ENCODE data around the gene POMT1.
A peak's percentile ranks its signal among the peaks of the same experiment; 100 is the strongest.

POMT1 gene

DNA sequence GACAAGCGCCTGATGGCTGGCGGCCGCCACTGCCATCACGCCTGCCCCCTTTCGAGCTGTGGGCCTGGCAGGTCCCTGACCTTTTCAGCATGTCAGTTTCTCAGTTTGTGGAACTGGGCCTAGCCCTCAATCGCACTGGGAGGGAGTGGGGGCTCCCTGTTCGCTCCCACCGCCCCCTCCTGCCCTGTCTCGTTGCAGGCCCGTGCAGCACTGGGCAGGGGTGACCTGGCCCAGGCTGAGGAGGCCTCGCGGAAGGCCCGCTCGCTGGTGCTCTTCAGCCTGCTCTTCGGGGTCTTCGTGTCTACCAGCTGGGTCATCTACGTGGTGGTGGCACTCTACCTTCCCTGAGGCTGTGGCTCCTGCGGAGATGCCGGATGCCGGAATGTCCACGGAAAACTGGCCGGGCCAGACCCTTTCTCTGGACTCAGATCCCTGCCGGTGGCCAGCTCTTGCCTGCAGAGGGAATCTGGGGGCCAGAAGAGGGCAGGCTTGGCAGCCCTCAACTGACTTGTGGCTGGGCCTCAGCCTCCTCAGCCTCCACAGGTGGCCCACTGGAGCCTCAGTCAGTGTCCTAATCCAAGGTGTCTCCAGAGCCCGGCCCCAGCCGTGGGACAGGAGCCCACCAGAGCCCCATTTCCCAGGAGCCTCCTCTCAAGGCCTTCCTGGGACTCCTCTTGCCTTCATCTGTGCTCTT is 55.3 kb downstream of the POMT1 start:
- DNase-seq, result no peak

DNA sequence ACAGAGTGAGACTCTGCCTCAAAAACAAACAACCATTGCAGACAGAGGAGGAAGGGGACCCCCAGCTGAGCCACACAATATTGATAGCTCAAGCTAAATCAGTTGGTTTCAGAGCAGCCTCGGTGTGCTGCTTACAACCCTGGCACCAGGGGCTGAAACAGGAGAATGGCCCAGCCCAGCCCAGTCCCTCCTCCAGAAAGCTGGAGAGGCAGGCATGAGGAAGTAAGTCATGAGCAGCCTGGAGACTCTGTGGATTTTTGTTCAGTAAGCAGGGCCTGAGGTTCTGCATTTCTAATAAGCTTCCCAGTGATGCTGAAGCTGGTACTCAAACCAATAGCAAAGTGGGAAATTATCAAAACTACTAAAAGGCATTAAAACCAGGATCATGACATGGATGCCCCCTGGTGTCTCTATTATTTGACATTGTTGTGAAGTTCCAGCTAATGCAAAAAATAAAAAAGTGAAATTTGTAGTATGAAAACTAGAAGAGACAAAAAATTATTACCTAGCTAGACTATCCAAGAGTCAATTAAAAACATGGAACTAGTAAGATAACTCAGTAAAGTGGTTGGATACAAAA is 56.8 kb downstream of the POMT1 start:
- peak; percentile 33 for DNase-seq

GRCh38 chr9:131562032-131562959 is 59.6 kb downstream of the POMT1 start:
- DNase-seq, result no peak

DNA sequence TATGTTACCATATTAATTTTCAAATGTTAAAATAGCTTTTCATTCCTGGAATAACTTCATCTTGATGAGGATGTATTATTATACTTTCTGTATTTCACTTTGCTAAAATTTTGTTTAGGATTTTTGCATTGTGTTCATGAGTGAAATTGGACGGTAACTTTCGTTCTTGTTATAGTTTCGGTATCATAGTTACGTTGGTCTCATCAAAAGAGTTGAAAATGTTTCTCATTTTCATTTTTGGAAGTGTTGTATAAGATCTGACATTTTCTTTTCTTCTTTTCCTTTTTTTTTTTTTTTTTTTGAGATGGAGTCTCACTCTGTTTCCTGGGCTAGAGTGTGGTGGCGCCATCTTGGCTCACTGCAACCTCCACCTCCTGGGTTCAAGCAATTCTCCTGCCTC is 62.7 kb downstream of the POMT1 start:
- DNase-seq, result no peak

DNA sequence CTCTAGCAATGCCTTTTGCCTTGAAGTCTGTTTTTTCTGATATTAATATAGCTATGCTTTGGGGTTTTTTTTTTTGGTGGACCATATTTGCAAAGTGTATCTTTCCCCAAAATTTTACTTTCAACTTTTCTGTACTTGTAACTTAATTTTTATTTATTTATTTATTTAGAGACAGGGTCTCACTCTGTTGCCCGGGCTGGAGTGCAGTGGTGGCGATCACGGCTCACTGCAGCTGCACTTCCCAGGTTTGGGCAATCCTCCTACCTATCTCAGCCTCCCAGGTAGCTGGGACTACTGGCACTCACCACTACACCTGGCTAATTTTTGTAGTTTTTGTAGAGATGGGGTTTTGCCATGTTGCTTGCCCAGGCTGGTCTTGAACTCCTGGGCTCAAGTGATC is 63.4 kb downstream of the POMT1 start:
- DNase-seq, result no peak

GRCh38 chr9:131567910-131568309 is 65.2 kb downstream of the POMT1 start:
- DNase-seq, result no peak

Measured in OCI-M1 (cell line).